ENCODE measurements around the gene KANK2. TPM values are rescaled to one million over a fixed set of nuclear protein-coding genes. Genes with fewer than 3 reads are reported as not detected.

The KANK2 gene
- polyA plus RNA-seq, 1 of the 3 experiments (the other 2 are of a cell fraction) = 92.4 TPM

- TF ChIP-seq MEF2A (IDR thresholded peaks at IDR 0.05; ENCODE audit: borderline replicate concordance, low read depth) (no peak), RFX5 (IDR thresholded peaks at IDR 0.05; ENCODE audit: low read length) (no peak), RAD21 (IDR thresholded peaks at IDR 0.05; ENCODE audit: low read length) (no peak)
Observed at GRCh38 chr19:11239377-11240000, 42.1 kb upstream of the KANK2 start, which contains the start of gene ANGPTL8 (continued).

DNA sequence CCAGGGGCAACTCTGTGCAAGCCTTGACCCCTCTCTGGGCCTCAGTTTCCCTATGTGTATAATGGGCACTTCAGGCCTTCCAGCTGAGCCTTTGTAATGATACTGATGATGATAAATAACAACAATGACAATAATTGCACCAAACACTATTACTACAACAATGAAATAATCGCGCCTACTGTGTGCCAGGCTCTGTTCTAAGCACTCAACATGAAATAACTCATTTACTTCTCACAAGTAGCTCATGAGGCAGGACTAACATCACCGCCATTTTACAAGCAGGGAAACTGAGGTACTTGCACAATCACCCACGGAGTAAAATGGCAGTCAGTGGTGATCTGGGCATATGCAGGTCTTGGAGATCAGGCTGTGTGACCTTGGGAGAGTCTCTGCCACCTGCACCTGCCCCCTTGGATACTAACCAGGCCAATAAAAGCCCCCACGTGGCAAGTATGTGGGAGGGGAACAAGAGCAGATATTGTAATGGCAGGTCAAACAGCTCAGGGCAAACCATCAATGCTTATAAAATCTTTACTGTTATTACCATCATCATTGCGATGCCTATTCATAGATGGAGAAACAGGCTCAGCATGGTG, 41.5 kb upstream of the KANK2 start:
- no peak for DNase-seq
- Histone ChIP-seq H2AFZ (ENCODE audit: low read depth) (no peak overlapping the region), H3K79me2 (ENCODE audit: insufficient read depth) (no peaks in the 10 kb centered on the region), H4K20me1 (ENCODE audit: insufficient read depth) (no peaks in the 10 kb centered on the region), H3K27me3 (ENCODE audit: insufficient read depth) (no peaks in the 10 kb centered on the region), H3K4me1 (ENCODE audit: control insufficient read depth in 1 of 2, insufficient read depth in 2 of 2, low read depth in 1 of 2, low read length in 1 of 2) (peaks cover 0 to 4% of the 10 kb centered on the region in 2 experiments; a peak in 1 of 4 replicates), H3K27ac (ENCODE audit: low read depth in 2 of 2, low read length in 1 of 2) (no peak overlapping the region), H3K4me3 (ENCODE audit: low read depth in 2 of 2, low read length in 1 of 2) (no peak overlapping the region), H3K36me3 (replicated peaks in 1 of 2; ENCODE audit: control insufficient read depth in 1 of 2, insufficient read depth in 2 of 2, low read length in 1 of 2) (peaks cover 0 to 5% of the 10 kb centered on the region in 2 experiments), H3K9me3 (no peaks in the 10 kb centered on the region), H3F3A (replicated peaks; ENCODE audit: insufficient read depth) (peaks cover 3% of the 10 kb centered on the region), H3K9ac (no peak overlapping the region), H3K4me2 (no peak overlapping the region), H3K9me2 (no peaks in the 10 kb centered on the region)
- TF ChIP-seq POLR2AphosphoS5 (IDR thresholded peaks at IDR 0.05; ENCODE audit: low read depth, low read length) (no peak), FOSL2 (IDR thresholded peaks at IDR 0.05; ENCODE audit: borderline replicate concordance, low read depth) (no peak), SMC3 (IDR thresholded peaks at IDR 0.05; ENCODE audit: low read depth, low read length) (no peak), JUND (IDR thresholded peaks at IDR 0.05) (no peak)
- TF ChIP-seq, protein P1, sequence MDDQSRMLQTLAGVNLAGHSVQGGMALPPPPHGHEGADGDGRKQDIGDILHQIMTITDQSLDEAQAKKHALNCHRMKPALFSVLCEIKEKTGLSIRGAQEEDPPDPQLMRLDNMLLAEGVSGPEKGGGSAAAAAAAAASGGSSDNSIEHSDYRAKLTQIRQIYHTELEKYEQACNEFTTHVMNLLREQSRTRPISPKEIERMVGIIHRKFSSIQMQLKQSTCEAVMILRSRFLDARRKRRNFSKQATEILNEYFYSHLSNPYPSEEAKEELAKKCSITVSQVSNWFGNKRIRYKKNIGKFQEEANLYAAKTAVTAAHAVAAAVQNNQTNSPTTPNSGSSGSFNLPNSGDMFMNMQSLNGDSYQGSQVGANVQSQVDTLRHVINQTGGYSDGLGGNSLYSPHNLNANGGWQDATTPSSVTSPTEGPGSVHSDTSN (IDR thresholded peaks at IDR 0.05) = no peak
- 95% methylated on average over 6 of the region's 6 CpGs for WGBS (ENCODE audit: low lambda C conversion rate)
- ChIA-PET CTCF (interaction anchor here (0.6 to 1.0 kb wide), 2 partner anchors 100 to 101 kb away, joined by 3 read pairs; no protein-coding TSS in a partner anchor), POLR2A (no interaction called here)

DNA sequence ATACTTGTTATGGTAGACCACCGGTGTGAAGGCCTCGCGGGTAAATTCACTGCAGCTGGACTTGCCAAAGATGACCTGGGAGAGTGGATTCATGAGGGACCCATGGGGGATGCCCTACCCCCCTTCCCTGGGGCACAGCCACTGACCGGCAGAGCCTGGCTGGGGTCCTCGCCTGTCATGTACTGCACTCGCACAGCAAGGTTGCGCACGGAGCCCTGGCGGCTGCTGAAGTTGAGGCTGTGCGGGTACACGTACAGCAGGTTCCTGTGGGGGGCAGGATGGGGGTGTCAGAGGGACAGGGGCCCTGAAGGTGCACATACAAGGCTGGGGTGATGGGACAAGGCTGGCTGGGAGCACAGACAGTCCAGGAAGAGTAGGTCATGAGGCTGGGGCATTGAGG, 40.7 kb upstream of the KANK2 start:
- POLR2A ChIA-PET = no interaction called here
- CTCF ChIA-PET = no interaction called here
- Histone ChIP-seq H3K4me1 (ENCODE audit: control insufficient read depth in 1 of 2, insufficient read depth in 2 of 2, low read depth in 1 of 2, low read length in 1 of 2) (no peaks in the 10 kb centered on the region), H3K27ac (ENCODE audit: low read depth in 2 of 2, low read length in 1 of 2) (no peak overlapping the region), H3K9ac (no peak overlapping the region), H3K4me2 (no peak overlapping the region), H3K4me3 (ENCODE audit: low read depth in 2 of 2, low read length in 1 of 2) (no peak overlapping the region), H3F3A (replicated peaks; ENCODE audit: insufficient read depth) (no peaks in the 10 kb centered on the region), H3K9me3 (no peaks in the 10 kb centered on the region), H2AFZ (ENCODE audit: low read depth) (no peak overlapping the region), H4K20me1 (ENCODE audit: insufficient read depth) (no peaks in the 10 kb centered on the region), H3K79me2 (ENCODE audit: insufficient read depth) (no peaks in the 10 kb centered on the region), H3K9me2 (no peaks in the 10 kb centered on the region), H3K27me3 (ENCODE audit: insufficient read depth) (no peaks in the 10 kb centered on the region), H3K36me3 (replicated peaks in 1 of 2; ENCODE audit: control insufficient read depth in 1 of 2, insufficient read depth in 2 of 2, low read length in 1 of 2) (peaks cover 0 to 5% of the 10 kb centered on the region in 2 experiments)
- WGBS (ENCODE audit: low lambda C conversion rate) = 93% methylated on average over 11 of the region's 11 CpGs
- no peak for DNase-seq
- TF ChIP-seq FOSL2 (IDR thresholded peaks at IDR 0.05; ENCODE audit: borderline replicate concordance, low read depth) (no peak), ELF1 (IDR thresholded peaks at IDR 0.05) (no peak), TEAD4 (IDR thresholded peaks at IDR 0.05; ENCODE audit: borderline replicate concordance, insufficient read depth) (no peak), USF1 (IDR thresholded peaks at IDR 0.05; ENCODE audit: borderline replicate concordance, low read depth) (no peak), EP300 (IDR thresholded peaks at IDR 0.05; ENCODE audit: borderline replicate concordance in 1 of 2, low read depth in 1 of 2, low read length in 1 of 2) (no peak), FOXJ3 (CRISPR knock-in tag; IDR thresholded peaks at IDR 0.05) (no peak), RCOR1 (IDR thresholded peaks at IDR 0.05; ENCODE audit: low read length) (no peak), GABPA (IDR thresholded peaks at IDR 0.05; ENCODE audit: low read depth) (no peak), REST (IDR thresholded peaks at IDR 0.05; ENCODE audit: low read depth, low read length) (no peak), JUND (IDR thresholded peaks at IDR 0.05) (no peak), RXRA (IDR thresholded peaks at IDR 0.05; ENCODE audit: borderline replicate concordance, low read depth) (no peak), YY1 (IDR thresholded peaks at IDR 0.05; ENCODE audit: low read depth) (no peak)
- TF ChIP-seq, protein P2, sequence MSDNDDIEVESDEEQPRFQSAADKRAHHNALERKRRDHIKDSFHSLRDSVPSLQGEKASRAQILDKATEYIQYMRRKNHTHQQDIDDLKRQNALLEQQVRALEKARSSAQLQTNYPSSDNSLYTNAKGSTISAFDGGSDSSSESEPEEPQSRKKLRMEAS (IDR thresholded peaks at IDR 0.05; ENCODE audit: low read depth) = no peak
- TF ChIP-seq, protein P1 (IDR thresholded peaks at IDR 0.05) = no peak

All from SK-N-SH (cell line).